NCI-H1694 (cell line): ENCODE results near the gene CTDSPL.
A peak's percentile ranks its signal among the peaks of the same experiment; 100 is the strongest.
"Not testable (repeated sequence)": the region's sequence is repeated elsewhere in the genome, so short reads cannot be mapped to it uniquely, and the experiment has no call there.

Experiments
- DNase-seq: peaks from one replicate; lab custom pipeline; 2025; lab: John Stamatoyannopoulos, UW

CTDSPL gene, protein sequence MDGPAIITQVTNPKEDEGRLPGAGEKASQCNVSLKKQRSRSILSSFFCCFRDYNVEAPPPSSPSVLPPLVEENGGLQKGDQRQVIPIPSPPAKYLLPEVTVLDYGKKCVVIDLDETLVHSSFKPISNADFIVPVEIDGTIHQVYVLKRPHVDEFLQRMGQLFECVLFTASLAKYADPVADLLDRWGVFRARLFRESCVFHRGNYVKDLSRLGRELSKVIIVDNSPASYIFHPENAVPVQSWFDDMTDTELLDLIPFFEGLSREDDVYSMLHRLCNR

GRCh38 chr3:37861620-37862041 is at the start of gene CTDSPL:
CTDSPL (plus strand) TSS chr3:37861880; CDS start chr3:37862200, 320 bp downstream.
- no peak for DNase-seq

DNA sequence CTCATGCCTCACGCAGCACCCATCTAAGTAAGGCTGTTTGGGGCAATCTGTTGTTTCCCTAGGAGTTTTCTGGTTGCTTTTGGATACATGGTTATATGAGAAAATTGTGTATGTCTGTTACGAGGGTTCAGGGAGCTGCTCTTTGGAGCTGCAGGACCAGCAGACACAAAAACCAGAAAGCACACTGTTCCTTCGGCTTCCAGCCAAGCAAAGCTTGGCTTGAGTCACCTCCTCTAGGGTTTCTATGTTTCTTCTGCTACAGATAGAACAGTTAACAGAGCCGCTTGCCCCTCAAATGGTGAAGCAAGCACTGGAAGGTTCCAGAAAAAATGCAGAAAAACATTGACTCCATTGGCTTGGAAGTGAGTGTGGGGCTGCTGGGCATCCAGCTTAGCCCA is 49.2 kb upstream of the CTDSPL start:
- DNase-seq = no peak

DNA sequence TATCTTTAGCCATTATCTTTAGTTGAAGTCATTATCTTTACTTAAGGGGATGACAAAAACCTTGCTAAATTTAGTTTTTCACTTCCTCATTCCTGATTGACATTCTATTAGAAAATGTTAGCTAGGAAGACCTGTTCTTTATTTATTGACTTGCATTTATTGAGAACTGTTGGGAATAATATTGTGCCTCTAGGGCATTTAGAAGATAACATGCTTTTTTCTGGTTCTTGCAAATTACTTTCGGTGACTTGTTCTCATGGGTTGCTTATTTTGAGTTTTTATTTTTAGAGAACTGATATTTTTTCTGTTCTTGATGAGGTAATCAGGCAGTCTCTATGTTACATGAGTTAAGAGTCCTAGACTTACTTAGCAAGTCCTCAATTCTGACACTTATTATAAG is 48.3 kb upstream of the CTDSPL start:
- no peak for DNase-seq

- peak; percentile 1 for DNase-seq
Measured at GRCh38 chr3:37814547-37814946, 47.1 kb upstream of the CTDSPL start.

GRCh38 chr3:37815156-37815555 is 46.5 kb upstream of the CTDSPL start:
- not testable (repeated sequence) for DNase-seq

DNA sequence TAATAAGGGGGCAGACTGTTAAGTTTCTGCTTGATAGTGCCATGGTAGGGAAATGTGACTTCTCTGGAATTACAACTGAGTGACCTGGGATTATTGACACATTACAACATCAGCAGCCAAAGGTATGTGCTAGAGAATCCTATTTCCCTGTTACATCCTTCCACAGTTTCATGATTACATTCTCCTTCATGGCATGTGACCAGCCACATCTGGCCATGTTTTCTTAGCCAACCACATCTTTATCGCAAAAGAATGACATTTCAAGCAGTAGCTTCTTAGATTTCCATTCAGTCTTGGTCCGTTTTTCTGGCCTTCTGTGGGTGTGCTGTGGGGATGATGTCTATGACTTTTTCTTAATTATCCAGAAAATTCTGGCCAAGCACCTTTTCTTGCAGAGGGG is 45.4 kb upstream of the CTDSPL start:
- no peak for DNase-seq

DNA sequence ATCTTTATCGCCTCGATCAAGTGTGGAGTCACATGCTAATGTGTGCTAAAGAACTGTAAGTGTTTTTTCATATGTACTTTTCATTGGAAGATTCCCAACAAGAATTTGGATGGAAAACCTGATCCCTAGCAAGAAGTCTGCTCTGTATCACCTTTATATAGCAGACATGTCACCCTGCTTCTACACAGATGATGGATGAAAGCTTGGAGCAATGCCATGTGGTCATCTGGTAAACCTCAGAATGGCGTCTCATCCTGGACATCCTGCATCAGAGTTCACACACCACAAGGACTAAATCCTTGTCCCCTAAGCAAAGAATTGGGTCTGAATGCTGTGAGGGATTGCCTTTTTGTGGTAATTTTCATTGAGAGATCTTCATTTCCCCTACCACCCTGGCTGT is 42.1 kb upstream of the CTDSPL start:
- DNase-seq = no peak

DNA sequence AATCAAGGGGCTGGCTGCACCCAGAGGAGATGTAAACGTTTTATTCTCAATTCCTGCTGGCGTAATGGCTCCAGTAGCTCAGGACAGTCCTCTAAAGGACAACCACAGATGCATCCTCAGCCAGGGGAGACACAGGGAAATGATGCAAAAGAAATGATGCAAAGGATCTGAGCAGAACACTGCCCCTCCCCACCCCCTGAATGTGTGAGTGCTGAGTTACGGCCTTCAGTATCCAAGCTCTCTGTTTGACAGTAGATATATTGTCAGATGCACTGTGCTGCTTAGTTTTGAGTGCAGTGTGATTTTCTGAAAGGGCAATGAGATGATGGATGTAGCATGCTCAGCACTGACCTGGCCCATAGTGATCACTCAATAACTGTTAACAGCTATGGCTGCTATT is 41.4 kb upstream of the CTDSPL start:
- no peak for DNase-seq

GRCh38 chr3:37823189-37823588 is 38.5 kb upstream of the CTDSPL start:
- DNase-seq = no peak

- no peak for DNase-seq
Measured at GRCh38 chr3:37824090-37824953, 37.4 kb upstream of the CTDSPL start.

DNA sequence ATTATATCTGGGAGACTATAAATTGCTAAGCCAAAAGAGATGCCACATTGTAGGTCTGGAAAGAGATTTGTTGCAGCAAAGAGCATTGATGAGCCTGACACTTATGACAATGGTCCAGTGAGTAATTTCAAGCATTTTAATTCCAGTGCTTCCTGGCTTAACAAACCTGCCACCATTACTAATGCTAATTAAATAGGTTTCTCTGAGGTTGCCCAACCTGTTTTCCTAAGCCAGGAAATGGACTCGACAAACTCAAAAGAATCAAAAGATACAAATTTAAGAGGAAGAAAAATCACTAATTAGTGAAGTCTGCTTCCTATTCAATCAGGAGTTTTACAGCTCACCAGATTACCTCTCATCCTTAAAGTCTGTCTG is 36.7 kb upstream of the CTDSPL start:
- DNase-seq = no peak

GRCh38 chr3:37825744-37826400 is 35.8 kb upstream of the CTDSPL start:
- DNase-seq = no peak

GRCh38 chr3:37826502-37826901 is 35.2 kb upstream of the CTDSPL start:
- DNase-seq = no peak

DNA sequence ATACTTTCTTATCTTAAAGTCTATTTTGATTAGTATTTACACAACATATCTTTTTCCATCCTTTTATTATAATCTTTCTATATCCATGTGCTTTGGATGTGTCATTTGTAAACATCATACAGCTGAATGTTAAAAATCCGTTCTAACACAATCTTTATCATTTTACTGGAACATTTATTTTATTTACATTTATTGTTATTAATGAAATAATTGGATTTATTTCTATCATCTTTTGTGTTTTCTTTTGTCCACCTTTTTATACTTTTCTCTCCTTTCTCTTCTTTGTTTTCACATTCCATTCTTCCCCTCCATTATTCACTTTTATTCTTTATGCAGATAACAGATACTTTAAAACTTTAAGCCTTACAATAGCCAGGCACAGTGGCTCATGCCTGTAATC is 34.7 kb upstream of the CTDSPL start:
- no peak for DNase-seq

DNA sequence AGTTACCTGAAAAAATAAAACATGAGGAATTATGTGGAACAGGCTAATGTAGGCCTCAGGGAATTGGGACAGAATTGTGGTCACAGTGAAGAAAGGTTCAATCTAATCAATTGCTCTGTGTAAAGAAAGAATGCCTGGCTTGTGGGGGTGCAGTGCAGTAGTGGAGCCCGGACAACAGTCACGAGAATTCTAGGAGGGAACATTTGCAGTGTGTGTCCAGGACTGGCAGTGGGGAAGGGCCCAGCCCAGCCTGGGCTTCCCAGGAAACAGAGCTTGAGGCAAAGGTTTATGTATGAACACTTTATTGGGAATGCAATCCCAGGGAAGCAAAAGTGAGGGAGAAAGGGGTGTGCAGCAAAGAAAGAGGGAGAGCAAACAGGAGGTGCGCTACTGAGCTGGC is 29.2 kb upstream of the CTDSPL start:
- no peak for DNase-seq

DNA sequence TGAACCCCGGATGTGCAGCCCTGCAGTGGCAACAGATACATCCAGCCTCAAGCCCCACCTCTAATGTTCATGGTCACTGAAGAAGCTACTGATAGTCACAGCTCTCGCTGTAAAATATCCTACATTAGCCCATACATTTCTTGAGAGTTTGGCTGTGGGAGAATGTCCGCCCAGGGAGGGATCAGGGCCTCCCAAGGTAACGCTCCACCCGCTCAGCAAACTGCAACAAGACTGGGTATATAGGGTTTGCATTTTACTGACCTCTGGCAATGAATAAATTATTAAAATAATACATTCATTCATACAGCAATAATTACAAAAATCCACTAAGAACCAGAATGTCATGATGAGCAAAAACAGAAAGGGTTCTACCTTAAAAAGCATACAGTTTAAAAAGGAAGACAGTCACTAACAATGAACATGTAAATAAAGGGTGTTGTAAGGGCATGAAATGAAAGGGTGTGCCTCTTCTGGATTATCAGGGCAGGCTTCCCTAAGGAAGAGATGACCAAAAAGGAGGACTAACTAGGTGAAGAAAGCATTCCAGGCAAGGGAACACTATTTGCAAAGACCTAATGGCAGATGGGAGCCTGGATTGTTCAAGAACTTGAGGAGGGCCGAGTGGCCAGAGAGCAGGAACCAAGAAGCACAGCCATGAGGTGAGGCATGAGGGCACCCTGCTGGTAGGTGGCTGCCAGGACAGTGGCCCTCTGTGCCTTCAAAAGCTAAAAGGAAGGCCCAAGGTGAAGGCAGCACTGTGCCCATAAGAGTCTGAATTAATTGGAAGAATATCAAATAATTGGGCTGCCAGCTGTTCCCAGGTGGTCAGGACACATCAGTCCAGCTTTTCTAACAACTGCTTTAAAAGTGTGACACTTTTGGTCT is 28.1 kb upstream of the CTDSPL start:
- no peak for DNase-seq

DNA sequence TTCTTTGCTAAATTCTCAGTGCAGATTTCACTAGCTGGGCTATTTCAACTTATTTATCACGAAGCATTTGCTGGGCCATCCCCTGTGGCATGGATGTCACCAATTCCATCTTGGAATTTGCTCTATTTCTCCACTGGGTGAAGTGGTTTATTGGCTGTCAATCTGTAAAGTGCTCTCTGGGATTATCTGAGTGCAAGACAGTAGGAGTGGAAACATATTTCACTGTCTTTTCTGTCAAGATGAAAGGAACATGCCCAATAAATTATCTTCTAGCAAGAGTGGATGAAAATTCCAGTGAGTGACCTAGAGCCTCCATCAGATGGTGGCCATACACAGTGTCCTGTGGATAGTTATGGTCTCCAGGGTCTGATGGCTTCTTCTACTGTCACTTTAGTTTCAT is 25.1 kb upstream of the CTDSPL start:
- no peak for DNase-seq

GRCh38 chr3:37847689-37848088 is 14.0 kb upstream of the CTDSPL start:
- no peak for DNase-seq

GRCh38 chr3:37849146-37849923 is 12.3 kb upstream of the CTDSPL start:
- DNase-seq = no peak

DNA sequence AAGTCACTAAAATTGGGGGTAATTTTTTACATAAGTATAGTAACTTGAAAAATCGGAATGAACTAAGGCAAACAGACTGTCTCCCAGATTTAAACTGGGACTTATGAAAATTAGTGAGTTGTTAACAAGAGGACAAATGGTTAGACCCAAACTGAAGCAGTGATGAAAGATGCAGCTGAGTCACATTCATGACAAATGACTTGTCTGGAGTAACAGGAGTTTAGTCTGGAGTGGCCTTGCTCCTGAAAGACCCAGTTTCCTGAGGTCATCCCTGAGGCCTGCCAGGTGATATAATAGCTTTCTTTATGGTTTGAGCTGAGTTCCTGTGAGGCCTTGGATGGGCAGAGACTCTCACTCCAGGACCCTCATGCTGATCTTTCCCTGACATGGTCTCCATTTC is 9.6 kb upstream of the CTDSPL start:
- no peak for DNase-seq

DNA sequence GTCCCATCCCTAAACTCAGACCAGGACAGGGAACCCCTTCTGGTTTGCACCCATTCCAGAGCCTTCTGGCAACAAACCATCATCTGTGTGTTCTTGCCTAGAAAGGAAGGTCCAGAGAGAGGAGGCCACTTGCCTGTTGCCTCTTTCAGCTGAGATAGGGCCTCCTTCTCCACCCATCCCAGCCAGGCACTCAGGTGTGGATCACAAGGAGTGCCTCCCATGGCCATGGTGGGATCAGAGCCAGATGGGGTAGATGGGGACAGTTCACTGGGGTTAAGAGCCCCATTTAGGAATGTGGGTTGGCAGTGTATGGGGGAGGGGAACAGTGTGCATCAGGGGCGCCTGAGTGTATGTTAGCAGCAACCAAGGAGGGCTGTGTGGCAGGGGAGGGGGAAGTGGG is 8.9 kb upstream of the CTDSPL start:
- no peak for DNase-seq
